ENCODE measurements around the gene CXCL11. TPM values are rescaled to one million over a fixed set of nuclear protein-coding genes. Genes with fewer than 3 reads are reported as not detected.
A peak's percentile ranks its signal among the peaks of the same experiment; 100 is the strongest.

The CXCL11 gene
- total RNA-seq, 2 experiments from 2014 or later: not detected

- no peak overlapping the region for H3K27ac Mint-ChIP-seq
- CTCF ChIA-PET: interaction anchor here (0.7 kb wide), 1 partner anchor 310 kb away, joined by 3 read pairs; no protein-coding TSS in a partner anchor
- no peak overlapping the region for H3K4me3 Mint-ChIP-seq
- no peaks in the 10 kb centered on the region for H3K4me1 Mint-ChIP-seq (ENCODE audit: low read depth)
- no peaks in the 10 kb centered on the region for H3K36me3 Mint-ChIP-seq (ENCODE audit: low read depth)
- H3K9me3 Mint-ChIP-seq (ENCODE audit: insufficient read depth): no peaks in the 10 kb centered on the region
- ATAC-seq (no peak), DNase-seq (no peak)
- peaks cover 5% of the 10 kb centered on the region for H3K27me3 Mint-ChIP-seq (ENCODE audit: low read depth)
- POLR2A ChIA-PET: no interaction called here
Observed at GRCh38 chr4:76036855-76037254, 985 bp upstream of the CXCL11 start.

GRCh38 chr4:76035141-76035540 lies 729 bp downstream of the CXCL11 start:
- POLR2A ChIA-PET: no interaction called here
- no peaks in the 10 kb centered on the region for H3K9me3 Mint-ChIP-seq (ENCODE audit: insufficient read depth)
- ATAC-seq (no peak), DNase-seq (no peak)
- H3K36me3 Mint-ChIP-seq (ENCODE audit: low read depth): no peaks in the 10 kb centered on the region
- H3K4me1 Mint-ChIP-seq (ENCODE audit: low read depth): no peaks in the 10 kb centered on the region
- CTCF ChIA-PET: no interaction called here
- H3K4me3 Mint-ChIP-seq: no peak overlapping the region
- no peak overlapping the region for H3K27ac Mint-ChIP-seq
- peaks cover 9% of the 10 kb centered on the region for H3K27me3 Mint-ChIP-seq (ENCODE audit: low read depth)

GRCh38 chr4:76029300-76029699 lies 6.6 kb downstream of the CXCL11 start:
- peaks cover 9% of the 10 kb centered on the region for H3K4me1 Mint-ChIP-seq (ENCODE audit: low read depth)
- no peak overlapping the region for H3K4me3 Mint-ChIP-seq
- DNase-seq: no peak
- H3K9me3 Mint-ChIP-seq (ENCODE audit: insufficient read depth): no peaks in the 10 kb centered on the region
- H3K36me3 Mint-ChIP-seq (ENCODE audit: low read depth): no peaks in the 10 kb centered on the region
- H3K27me3 Mint-ChIP-seq (ENCODE audit: low read depth): peaks cover 11% of the 10 kb centered on the region
- ChIA-PET POLR2A (no interaction called here), CTCF (interaction anchor here (1.0 kb wide), 1 partner anchor 33 kb away, joined by 4 read pairs; no protein-coding TSS in a partner anchor)
- no peak for ATAC-seq
- H3K27ac Mint-ChIP-seq: no peak overlapping the region

DNA sequence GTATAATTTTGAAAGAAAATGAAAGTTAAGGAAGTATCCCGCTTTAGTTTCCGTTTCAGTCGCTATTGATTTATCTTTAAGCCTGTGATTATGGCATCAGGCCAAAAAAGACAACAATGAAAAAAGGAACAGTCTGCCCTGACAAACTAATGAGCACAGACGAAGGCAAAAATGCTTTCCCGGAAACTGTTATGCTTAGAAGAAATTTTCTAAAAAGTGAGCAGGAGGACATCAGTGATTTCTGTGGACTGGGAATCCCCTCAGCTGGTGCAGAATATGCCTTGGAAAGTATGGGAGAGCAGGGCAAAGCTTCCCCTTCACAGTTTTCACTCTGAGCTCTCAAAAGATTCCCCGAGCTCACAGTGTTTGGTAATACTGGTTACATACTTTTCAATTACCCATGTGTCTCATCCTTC lies 7.5 kb downstream of the CXCL11 start:
- DNase-seq: no peak
- Mint-ChIP-seq H3K4me3 (peak overlapping the region; percentile 24), H3K36me3 (ENCODE audit: low read depth) (no peaks in the 10 kb centered on the region), H3K27me3 (ENCODE audit: low read depth) (peaks cover 7% of the 10 kb centered on the region), H3K9me3 (ENCODE audit: insufficient read depth) (no peaks in the 10 kb centered on the region), H3K4me1 (ENCODE audit: low read depth) (peaks cover 15% of the 10 kb centered on the region), H3K27ac (no peak overlapping the region)
- CTCF ChIA-PET: no interaction called here
- peak; percentile 36 for ATAC-seq
- POLR2A ChIA-PET: no interaction called here

- Mint-ChIP-seq H3K9me3 (ENCODE audit: insufficient read depth) (no peaks in the 10 kb centered on the region), H3K4me1 (ENCODE audit: low read depth) (peaks cover 15% of the 10 kb centered on the region), H3K27ac (no peak overlapping the region), H3K27me3 (ENCODE audit: low read depth) (peaks cover 8% of the 10 kb centered on the region), H3K36me3 (ENCODE audit: low read depth) (no peaks in the 10 kb centered on the region), H3K4me3 (no peak overlapping the region)
- ATAC-seq (no peak), DNase-seq (no peak)
- ChIA-PET CTCF (interaction anchor here (1.2 to 1.3 kb wide), 3 partner anchors 28 to 128 kb away, joined by 3 to 8 read pairs (median 3); no protein-coding TSS in a partner anchor), POLR2A (no interaction called here)
Observed at GRCh38 chr4:76024065-76024464, 11.8 kb downstream of the CXCL11 start.

DNA sequence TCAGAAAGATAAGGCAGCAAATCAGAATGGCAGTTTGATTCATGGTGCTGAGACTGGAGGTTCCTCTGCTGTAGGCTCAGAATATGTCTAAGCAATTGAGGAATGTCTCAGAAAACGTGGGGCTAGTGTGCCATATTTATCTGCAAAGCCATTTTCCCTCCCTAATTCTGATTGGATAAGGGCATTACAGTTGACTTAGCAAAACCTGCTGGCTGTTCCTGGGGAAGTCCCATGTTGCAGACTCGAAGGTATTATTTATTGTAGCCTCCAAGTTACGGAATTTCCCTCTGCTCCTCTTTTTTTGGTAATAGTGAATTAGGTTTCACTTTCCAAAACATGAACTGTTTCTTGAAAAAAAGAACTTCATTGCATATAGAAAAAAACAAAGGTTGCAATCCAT lies 12.5 kb downstream of the CXCL11 start, which contains the start of gene CXCL10:
Gene CXCL10 (minus strand): TSS at position 109 of the 400 bp plus-strand sequence. CDS start 66 bp downstream, at position 43.
- no peak for DNase-seq
- peaks cover 11% of the 10 kb centered on the region for H3K4me1 Mint-ChIP-seq (ENCODE audit: low read depth)
- ChIA-PET CTCF (interaction anchor here (0.9 to 1.6 kb wide), 3 partner anchors 28 to 128 kb away, joined by 3 to 6 read pairs (median 3); no protein-coding TSS in a partner anchor), POLR2A (no interaction called here)
- peaks cover 6% of the 10 kb centered on the region for H3K27me3 Mint-ChIP-seq (ENCODE audit: low read depth)
- H3K27ac Mint-ChIP-seq: no peak within 1 kb of the TSS
- no peaks in the 10 kb centered on the region for H3K36me3 Mint-ChIP-seq (ENCODE audit: low read depth)
- no peak for ATAC-seq
- no peaks in the 10 kb centered on the region for H3K9me3 Mint-ChIP-seq (ENCODE audit: insufficient read depth)
- H3K4me3 Mint-ChIP-seq: no peak within 1 kb of the TSS

DNA sequence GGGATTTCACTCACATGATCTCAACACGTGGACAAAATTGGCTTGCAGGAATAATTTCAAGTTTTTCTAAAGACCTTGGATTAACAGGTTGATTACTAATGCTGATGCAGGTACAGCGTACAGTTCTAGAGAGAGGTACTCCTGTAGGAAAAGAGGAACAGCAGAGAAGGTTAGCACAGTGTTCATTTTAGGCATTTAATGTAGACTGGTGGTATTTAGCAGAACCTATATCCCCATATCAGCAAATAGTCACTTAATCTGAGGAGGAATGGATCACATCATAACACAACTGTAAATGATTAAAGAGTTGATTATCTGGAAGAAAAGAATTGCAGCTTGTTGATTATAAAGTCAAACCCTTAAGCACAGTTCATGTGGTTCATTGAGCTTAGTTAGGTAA lies 13.2 kb downstream of the CXCL11 start:
- H3K27ac Mint-ChIP-seq: no peak overlapping the region
- no peak overlapping the region for H3K4me3 Mint-ChIP-seq
- ChIA-PET CTCF (interaction anchor here (0.9 to 1.6 kb wide), 2 partner anchors 27 to 127 kb away, joined by 3 to 6 read pairs; no protein-coding TSS in a partner anchor), POLR2A (no interaction called here)
- H3K4me1 Mint-ChIP-seq (ENCODE audit: low read depth): peaks cover 6% of the 10 kb centered on the region
- no peaks in the 10 kb centered on the region for H3K36me3 Mint-ChIP-seq (ENCODE audit: low read depth)
- no peaks in the 10 kb centered on the region for H3K9me3 Mint-ChIP-seq (ENCODE audit: insufficient read depth)
- DNase-seq (no peak), ATAC-seq (no peak)
- H3K27me3 Mint-ChIP-seq (ENCODE audit: low read depth): peaks cover 6% of the 10 kb centered on the region

DNA sequence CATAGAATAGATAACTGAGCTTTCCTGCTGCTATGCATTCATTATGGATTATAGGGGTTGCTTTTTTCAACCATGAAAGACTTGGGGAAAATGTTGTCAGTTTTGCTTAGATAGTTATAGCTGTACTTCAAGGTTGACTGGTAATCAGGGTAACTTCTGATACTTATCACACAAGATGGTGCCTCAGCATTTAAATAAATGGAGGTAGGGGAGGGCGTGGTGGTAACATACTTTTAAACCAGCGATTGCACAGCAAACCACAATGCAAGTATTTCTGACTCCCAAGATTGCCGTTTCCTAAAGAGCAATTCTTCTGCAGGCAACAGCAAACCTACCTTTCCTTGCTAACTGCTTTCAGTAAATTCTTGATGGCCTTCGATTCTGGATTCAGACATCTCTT lies 13.8 kb downstream of the CXCL11 start:
- ChIA-PET POLR2A (no interaction called here), CTCF (interaction anchor here (1.6 kb wide), 1 partner anchor 26 kb away, joined by 6 read pairs; no protein-coding TSS in a partner anchor)
- H3K4me3 Mint-ChIP-seq: no peak overlapping the region
- no peak overlapping the region for H3K27ac Mint-ChIP-seq
- ATAC-seq (no peak), DNase-seq (no peak)
- no peaks in the 10 kb centered on the region for H3K36me3 Mint-ChIP-seq (ENCODE audit: low read depth)
- H3K27me3 Mint-ChIP-seq (ENCODE audit: low read depth): peaks cover 6% of the 10 kb centered on the region
- H3K9me3 Mint-ChIP-seq (ENCODE audit: insufficient read depth): no peaks in the 10 kb centered on the region
- H3K4me1 Mint-ChIP-seq (ENCODE audit: low read depth): peaks cover 6% of the 10 kb centered on the region

GRCh38 chr4:76017056-76017686 lies 18.7 kb downstream of the CXCL11 start:
- H3K4me3 Mint-ChIP-seq: no peak overlapping the region
- H3K27ac Mint-ChIP-seq: no peak overlapping the region
- DNase-seq (no peak), ATAC-seq (no peak)
- no peaks in the 10 kb centered on the region for H3K36me3 Mint-ChIP-seq (ENCODE audit: low read depth)
- no peaks in the 10 kb centered on the region for H3K9me3 Mint-ChIP-seq (ENCODE audit: insufficient read depth)
- H3K4me1 Mint-ChIP-seq (ENCODE audit: low read depth): peaks cover 9% of the 10 kb centered on the region
- POLR2A ChIA-PET: no interaction called here
- H3K27me3 Mint-ChIP-seq (ENCODE audit: low read depth): peaks cover 7% of the 10 kb centered on the region
- CTCF ChIA-PET: no interaction called here

DNA sequence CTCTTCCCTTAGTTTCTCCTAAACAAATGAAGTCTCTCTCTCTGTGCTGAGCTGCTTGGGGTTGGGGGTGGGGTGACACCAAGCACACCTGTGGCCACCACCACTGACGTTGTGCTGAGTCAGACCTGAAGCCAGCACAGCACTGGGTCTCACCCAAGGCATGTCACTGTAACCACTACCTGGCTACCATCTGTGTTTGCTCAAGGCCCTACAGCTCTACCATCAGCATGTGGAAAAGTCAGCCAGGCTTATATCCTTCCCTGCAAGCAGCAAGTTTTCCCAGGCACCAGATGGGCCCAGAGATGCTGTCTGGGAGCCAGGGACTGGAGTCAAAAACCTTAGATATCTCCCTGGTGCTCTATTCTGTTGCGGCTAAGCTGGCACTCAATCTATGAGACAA lies 19.5 kb downstream of the CXCL11 start:
- Mint-ChIP-seq H3K9me3 (ENCODE audit: insufficient read depth) (no peaks in the 10 kb centered on the region), H3K36me3 (ENCODE audit: low read depth) (no peaks in the 10 kb centered on the region), H3K27me3 (ENCODE audit: low read depth) (peaks cover 4% of the 10 kb centered on the region), H3K4me3 (no peak overlapping the region), H3K27ac (no peak overlapping the region), H3K4me1 (ENCODE audit: low read depth) (peaks cover 9% of the 10 kb centered on the region)
- ChIA-PET CTCF (no interaction called here), POLR2A (no interaction called here)
- no peak for DNase-seq
- no peak for ATAC-seq

DNA sequence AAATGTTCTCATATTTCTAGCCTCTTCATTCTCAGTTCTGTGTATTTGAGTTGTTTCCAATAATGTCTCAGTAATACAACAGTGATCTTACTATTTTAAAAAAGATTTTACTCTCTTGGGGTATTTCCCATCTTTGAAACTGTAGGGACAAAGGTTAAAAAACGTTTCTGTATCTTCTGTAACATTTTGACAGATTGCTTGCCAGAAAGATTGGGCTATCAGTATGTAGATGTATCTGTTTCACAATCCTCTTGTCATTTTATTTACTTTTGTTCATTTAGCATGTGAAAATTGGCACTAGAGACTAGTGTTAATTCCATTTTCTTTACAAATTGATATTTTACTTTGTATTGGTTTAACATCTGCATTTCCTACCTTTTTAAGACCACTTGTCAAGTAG lies 22.3 kb downstream of the CXCL11 start:
- no peak overlapping the region for H3K4me3 Mint-ChIP-seq
- H3K36me3 Mint-ChIP-seq (ENCODE audit: low read depth): no peaks in the 10 kb centered on the region
- H3K4me1 Mint-ChIP-seq (ENCODE audit: low read depth): peaks cover 9% of the 10 kb centered on the region
- ATAC-seq (no peak), DNase-seq (no peak)
- H3K27me3 Mint-ChIP-seq (ENCODE audit: low read depth): peaks cover 11% of the 10 kb centered on the region
- no peaks in the 10 kb centered on the region for H3K9me3 Mint-ChIP-seq (ENCODE audit: insufficient read depth)
- H3K27ac Mint-ChIP-seq: no peak overlapping the region
- ChIA-PET CTCF (interaction anchor here (2.8 kb wide), 1 partner anchor 17 kb away, joined by 19 read pairs; no protein-coding TSS in a partner anchor), POLR2A (no interaction called here)

GRCh38 chr4:76012388-76012801 lies 23.5 kb downstream of the CXCL11 start:
- ATAC-seq: no peak
- H3K9me3 Mint-ChIP-seq (ENCODE audit: insufficient read depth): no peaks in the 10 kb centered on the region
- POLR2A ChIA-PET: no interaction called here
- H3K27ac Mint-ChIP-seq: no peak overlapping the region
- peaks cover 17% of the 10 kb centered on the region for H3K27me3 Mint-ChIP-seq (ENCODE audit: low read depth)
- no peak for DNase-seq
- no peaks in the 10 kb centered on the region for H3K36me3 Mint-ChIP-seq (ENCODE audit: low read depth)
- CTCF ChIA-PET: no interaction called here
- H3K4me1 Mint-ChIP-seq (ENCODE audit: low read depth): peaks cover 9% of the 10 kb centered on the region
- H3K4me3 Mint-ChIP-seq: no peak overlapping the region
